ENCODE results near the gene LMNA.

The LMNA gene

GRCh38 chr1:156082309-156083091 lies 32.0 kb upstream of the LMNA start, which contains the start of gene MEX3A:
Gene MEX3A, minus strand, starts transcription at chr1:156082465. Its CDS starts 467 bp downstream, at chr1:156081998.
- FAIRE-seq, result no peak

- FAIRE-seq, result no peak
Measured at GRCh38 chr1:156083800-156084790, 30.4 kb upstream of the LMNA start.

- FAIRE-seq, result no peak
Measured at GRCh38 chr1:156086256-156086662, 28.3 kb upstream of the LMNA start.

GRCh38 chr1:156089704-156090103 lies 24.8 kb upstream of the LMNA start:
- FAIRE-seq, result no peak

- FAIRE-seq, result no peak
Measured at GRCh38 chr1:156090138-156090839, 24.2 kb upstream of the LMNA start.

- no peak for FAIRE-seq
Measured at GRCh38 chr1:156090840-156091188, 23.7 kb upstream of the LMNA start.

- FAIRE-seq, result no peak
Measured at GRCh38 chr1:156091610-156092009, 22.9 kb upstream of the LMNA start.

- FAIRE-seq, result no peak
Measured at GRCh38 chr1:156095906-156096508, 18.5 kb upstream of the LMNA start.

GRCh38 chr1:156096640-156097391 lies 17.7 kb upstream of the LMNA start:
- FAIRE-seq, result no peak

- FAIRE-seq, result no peak
Measured at GRCh38 chr1:156097499-156098178, 16.9 kb upstream of the LMNA start.

GRCh38 chr1:156098784-156099183 lies 15.7 kb upstream of the LMNA start:
- no peak for FAIRE-seq

GRCh38 chr1:156099282-156099681 lies 15.2 kb upstream of the LMNA start:
- no peak for FAIRE-seq

GRCh38 chr1:156100205-156100995 lies 14.1 kb upstream of the LMNA start:
- FAIRE-seq, result no peak

- FAIRE-seq, result no peak
Measured at GRCh38 chr1:156101880-156102279, 12.6 kb upstream of the LMNA start.

- no peak for FAIRE-seq
Measured at GRCh38 chr1:156102633-156103511, 11.6 kb upstream of the LMNA start.

GRCh38 chr1:156103521-156103947 lies 11.0 kb upstream of the LMNA start:
- no peak for FAIRE-seq

- peak; percentile 5 for FAIRE-seq
Measured at GRCh38 chr1:156104065-156104810, 10.3 kb upstream of the LMNA start.

Data from islet of Langerhans (tissue), 1 donor.